B cell (primary cell): ENCODE data around the gene ETS1. TPM values are rescaled to one million over a fixed set of nuclear protein-coding genes. Genes with fewer than 3 reads are reported as not detected.

Experiments
- ATAC-seq: fragments of 200-7000 bp; cut with Tn5 transposase; one replicate; pipeline ENCODE4 v1.10.0; 2021; ENCODE audit warnings: low read depth, mild to moderate bottlenecking, moderate number of reproducible peaks, moderate library complexity
- CTCF ChIA-PET: fragments of 350-600 bp; sonication (Branson Sonifier 250); formaldehyde crosslinking; loops from one replicate; lab custom pipeline; 2021; ENCODE audit warnings: antibody characterized with exemption, inconsistent platforms; lab: Charles Lee
- POLR2A ChIA-PET: fragments of 350-600 bp; sonication (Branson Sonifier 250); formaldehyde crosslinking; loops from one replicate; lab custom pipeline; 2021; ENCODE audit warnings: antibody characterized with exemption; lab: Charles Lee
- DNase-seq: peaks from one replicate; pipeline ENCODE4 v3.0.0; 2013
- H2AFZ ChIP-seq: 2 replicates; pipeline ENCODE4 v1.6.1; 2012; ENCODE audit warnings: mild to moderate bottlenecking, low read depth, low read length; ENCODE audit not compliant: insufficient read depth, poor library complexity, severe bottlenecking
- H3K27ac ChIP-seq, 2 donors: 1 replicate in 1 of 2; 2 replicates in 1 of 2; pipeline ENCODE4 v1.5.1; 2012 to 2013; ENCODE audit warnings: low read length in 2 of 2, mild to moderate bottlenecking in 2 of 2, moderate library complexity in 1 of 2
- H3K27me3 ChIP-seq, 4 experiments: fragments of 200-600 bp in 1 of 4; sonication (generic) in 1 of 4; replicated peaks in 1 of 4; 1 replicate in 2 of 4; 2 replicates in 2 of 4; pipeline versions ENCODE4 v1.6.1 to v1.7.0; 2013 to 2016; ENCODE audit warnings: low read length in 3 of 4, mild to moderate bottlenecking in 2 of 4, mixed read lengths in 1 of 4, moderate library complexity in 1 of 4; ENCODE audit not compliant: insufficient read depth in 4 of 4, control insufficient read depth in 3 of 4; ENCODE audit errors: control extremely low read depth in 1 of 4
- H3K36me3 ChIP-seq, 2 experiments: replicated peaks in 1 of 2; 1 replicate in 1 of 2; 2 replicates in 1 of 2; pipeline versions ENCODE4 v1.6.1 to v1.7.1; 2013; ENCODE audit warnings: low read length in 1 of 2; ENCODE audit not compliant: insufficient read depth in 2 of 2, control insufficient read depth in 1 of 2; ENCODE audit errors: control extremely low read depth in 1 of 2, extremely low read depth in 1 of 2
- H3K4me1 ChIP-seq, 2 donors: fragments of 200-600 bp in 1 of 2; sonication (generic) in 1 of 2; 1 replicate in 1 of 2; 2 replicates in 1 of 2; pipeline versions ENCODE4 v1.5.1 to v1.6.1; 2013 to 2017; ENCODE audit warnings: low read length in 2 of 2; ENCODE audit not compliant: control insufficient read depth in 2 of 2, insufficient read depth in 2 of 2
- H3K4me2 ChIP-seq: replicated peaks from 2 replicates; pipeline ENCODE3; 2012; ENCODE audit warnings: mild to moderate bottlenecking, low read depth, low read length; ENCODE audit not compliant: poor library complexity, severe bottlenecking
- H3K4me3 ChIP-seq, 5 experiments: fragments of 200-600 bp in 1 of 5; sonication (generic) in 1 of 5; 1 replicate in 3 of 5; 2 replicates in 2 of 5; pipeline versions ENCODE4 v1.5.1 to v1.7.0; 2011 to 2016; ENCODE audit warnings: low read length in 4 of 5, mild to moderate bottlenecking in 4 of 5, low read depth in 2 of 5, control low read depth in 1 of 5, moderate library complexity in 1 of 5; ENCODE audit not compliant: insufficient read depth in 1 of 5; ENCODE audit errors: control extremely low read depth in 1 of 5, extremely low read depth in 1 of 5
- H3K79me2 ChIP-seq: fragments of 200-600 bp; sonication (generic); one replicate; pipeline ENCODE4 v1.6.0; 2016; ENCODE audit warnings: low read length; ENCODE audit not compliant: control insufficient read depth, insufficient read depth
- H3K9ac ChIP-seq: fragments of 200-600 bp; sonication (generic); 2 replicates; pipeline ENCODE4 v1.6.1; 2017; ENCODE audit warnings: mild to moderate bottlenecking, low read length, moderate library complexity
- H3K9me3 ChIP-seq, 3 donors: one replicate each; pipeline versions ENCODE4 v1.6.1 to v1.7.1; 2013; ENCODE audit warnings: low read length in 2 of 3; ENCODE audit not compliant: control insufficient read depth in 2 of 3, insufficient read depth in 1 of 3; ENCODE audit errors: control extremely low read depth in 1 of 3
- H4K20me1 ChIP-seq: 2 replicates; pipeline ENCODE4 v1.6.0; 2012; ENCODE audit warnings: mild to moderate bottlenecking, low read length; ENCODE audit not compliant: insufficient read depth, control insufficient read depth, poor library complexity, severe bottlenecking
- H3K27ac Mint-ChIP-seq: one replicate; pipeline ENCODE4 v1.8.0; 2021; ENCODE audit warnings: mixed read lengths
- H3K27me3 Mint-ChIP-seq: one replicate; pipeline ENCODE4 v1.8.0; 2021; ENCODE audit warnings: mixed read lengths
- H3K4me1 Mint-ChIP-seq: one replicate; pipeline ENCODE4 v1.8.0; 2021; ENCODE audit warnings: mixed read lengths
- H3K4me3 Mint-ChIP-seq: one replicate; pipeline ENCODE4 v1.8.0; 2021; ENCODE audit warnings: mixed read lengths
- H3K9me3 Mint-ChIP-seq: one replicate; pipeline ENCODE4 v1.8.0; 2022; ENCODE audit warnings: mixed read lengths; ENCODE audit not compliant: insufficient read depth
- CTCF ChIP-seq: fragments of 200-600 bp; IDR thresholded peaks from one replicate; pipeline ENCODE4 v1.8.0; 2022; ENCODE audit warnings: antibody characterized with exemption, mild to moderate bottlenecking
- EZH2 ChIP-seq: IDR thresholded peaks from 2 replicates; pipeline ENCODE4 v1.6.1; 2012; ENCODE audit warnings: borderline replicate concordance, low read depth, mild to moderate bottlenecking, moderate library complexity, low read length; ENCODE audit not compliant: insufficient read depth, poor library complexity, severe bottlenecking
- WGBS: methylation state at CpG from one replicate; pipeline ENCODE4 v1.1.5; 2013; ENCODE audit warnings: missing lambda C conversion rate; ENCODE audit not compliant: insufficient coverage; 5-methylcytosine and 5-hydroxymethylcytosine counted together
- intact Hi-C: fragments of 100-400 bp; cut with micrococcal nuclease; formaldehyde crosslinking; loops from one replicate; pipeline ENCODE4 v1.10.0; 2022
- polyA plus RNA-seq: library from polyadenylated mRNA; depleted of rRNA; stranded (reverse); fragments of >200 nt; gene quantifications from 2 replicates; pipeline ENCODE4 v1.2.3, GENCODE V29; 2012
- total RNA-seq, 2 donors: library from RNA; stranded (reverse); fragments of 120-200 nt in 1 of 2; gene quantifications; 1 replicate in 1 of 2; 2 replicates in 1 of 2; pipeline versions ENCODE4 v1.2.3 to v1.2.4, GENCODE V29; 2013 to 2022

Gene ETS1
- total and polyA plus RNA-seq, 2 donors (not counting 1 experiment from before 2014, with no cell fraction given), result 115 to 271 TPM

- Mint-ChIP-seq H3K27me3 (no peaks in the 10 kb centered on the region), H3K9me3 (no peaks in the 10 kb centered on the region), H3K4me1 (peaks cover 66% of the 10 kb centered on the region), H3K27ac (peak overlapping the region; percentile 8), H3K4me3 (no peak overlapping the region)
- ATAC-seq (no peak), DNase-seq (no peak)
- Histone ChIP-seq H3K4me1 (peaks cover 40% of the 10 kb centered on the region in 2 donors), H3K9me3 (no peaks in the 10 kb centered on the region), H4K20me1 (no peaks in the 10 kb centered on the region), H3K4me2 (no peak overlapping the region), H3K9ac (no peak overlapping the region), H3K4me3 (no peak overlapping the region), H3K27me3 (no peaks in the 10 kb centered on the region), H3K27ac (no peak overlapping the region), H2AFZ (peak overlapping the region; percentile 13), H3K79me2 (peaks cover 11% of the 10 kb centered on the region), H3K36me3 (no peaks in the 10 kb centered on the region)
- ChIA-PET POLR2A (no interaction called here), CTCF (interaction anchor here (1.0 to 1.5 kb wide), 3 partner anchors 12 to 85 kb away, joined by 3 to 4 read pairs (median 3); no protein-coding TSS in a partner anchor)
- WGBS, result 83% methylated on average over 1 of the region's 2 CpGs
- no peak for TF ChIP-seq CTCF
- TF ChIP-seq EZH2, result no peak
- intact Hi-C loops, result no loop called here
Observed at GRCh38 chr11:128597209-128597608, 9.9 kb upstream of the ETS1 start.

GRCh38 chr11:128596250-128596649 is 8.9 kb upstream of the ETS1 start:
- Histone ChIP-seq H2AFZ (peak overlapping the region; percentile 11), H3K79me2 (peaks cover 11% of the 10 kb centered on the region), H3K36me3 (no peaks in the 10 kb centered on the region), H4K20me1 (no peaks in the 10 kb centered on the region), H3K9ac (peak overlapping the region; percentile 6), H3K27ac (peak overlapping the region; percentile 26 to 73), H3K27me3 (no peaks in the 10 kb centered on the region), H3K4me2 (peak overlapping the region; percentile 34), H3K9me3 (no peaks in the 10 kb centered on the region), H3K4me1 (peaks cover 40% of the 10 kb centered on the region in 2 donors), H3K4me3 (no peak overlapping the region)
- DNase-seq (peak; percentile 60), ATAC-seq (peak; percentile 75)
- ChIA-PET POLR2A (interaction anchor here (0.7 kb wide), 1 partner anchor 8 kb away, joined by 4 read pairs; no protein-coding TSS in a partner anchor), CTCF (interaction anchor here (0.6 to 4.7 kb wide), 10 partner anchors 8 to 307 kb away, joined by 3 to 21 read pairs (median 3); no protein-coding TSS in a partner anchor)
- Mint-ChIP-seq H3K9me3 (no peaks in the 10 kb centered on the region), H3K4me3 (peak overlapping the region; percentile 55), H3K27ac (peak overlapping the region; percentile 83), H3K27me3 (no peaks in the 10 kb centered on the region), H3K4me1 (peaks cover 62% of the 10 kb centered on the region)
- TF ChIP-seq EZH2, result no peak
- TF ChIP-seq CTCF, result no peak
- intact Hi-C loops, result no loop called here
- WGBS, result 0% methylated on average over 1 of the region's 2 CpGs
